ENCODE data around the gene TMEM131L.

Gene TMEM131L

GRCh38 chr4:153651116-153651515 lies 185.0 kb downstream of the TMEM131L start:
- H2AFZ ChIP-seq (ENCODE audit: low read length): no peak overlapping the region
- no peaks in the 10 kb centered on the region for H3K79me2 ChIP-seq (ENCODE audit: insufficient read depth, low read length)
- H3K4me3 ChIP-seq (ENCODE audit: low read depth, low read length, poor library complexity, severe bottlenecking): no peak overlapping the region
- no peaks in the 10 kb centered on the region for H3K36me3 ChIP-seq (ENCODE audit: insufficient read depth, low read length)
- no peak for TF ChIP-seq EZH2 (IDR thresholded peaks at IDR 0.05; ENCODE audit: borderline replicate concordance, low read length)
- TF ChIP-seq CTCF (IDR thresholded peaks at IDR 0.05; ENCODE audit: low read length): no peak
- H4K20me1 ChIP-seq (ENCODE audit: insufficient read depth, low read length): no peaks in the 10 kb centered on the region
- no peaks in the 10 kb centered on the region for H3K9me2 ChIP-seq (ENCODE audit: low read depth, low read length)
- no peaks in the 10 kb centered on the region for H3K27me3 ChIP-seq (ENCODE audit: insufficient read depth, low read length)
- no peak overlapping the region for H3K4me2 ChIP-seq (ENCODE audit: low read length)
- H3K27ac ChIP-seq (ENCODE audit: low read depth, low read length, poor library complexity, severe bottlenecking): no peak overlapping the region
- peaks cover 11% of the 10 kb centered on the region for H3K4me1 ChIP-seq (ENCODE audit: insufficient read depth, low read length, severe bottlenecking)
- H3F3A ChIP-seq (ENCODE audit: insufficient read depth, low read length): no peaks in the 10 kb centered on the region
- no peak overlapping the region for H3K9ac ChIP-seq (ENCODE audit: low read length)
- H3K9me3 ChIP-seq (ENCODE audit: low read length): no peaks in the 10 kb centered on the region

DNA sequence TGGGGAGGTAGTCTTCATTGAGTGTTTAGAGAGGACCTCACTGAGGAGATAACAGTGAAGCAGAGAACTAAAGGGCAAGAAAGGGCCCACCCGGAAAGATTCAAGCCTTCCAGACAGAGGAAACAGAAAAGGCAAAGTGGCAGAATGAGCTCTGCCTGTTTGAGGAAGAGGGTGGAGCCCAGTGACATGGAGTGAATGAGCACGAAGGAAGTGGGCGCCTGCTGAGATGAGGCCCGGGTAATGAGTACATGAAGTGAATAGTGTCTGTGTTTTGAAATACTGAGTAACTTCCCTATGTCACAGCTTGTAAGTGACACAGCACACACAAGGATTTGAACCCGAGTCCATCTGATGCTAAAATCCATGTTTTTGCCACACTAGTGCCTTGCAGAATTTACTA lies 185.4 kb downstream of the TMEM131L start:
- H3K4me1 ChIP-seq (ENCODE audit: insufficient read depth, low read length, severe bottlenecking): peaks cover 11% of the 10 kb centered on the region
- no peak overlapping the region for H3K27ac ChIP-seq (ENCODE audit: low read depth, low read length, poor library complexity, severe bottlenecking)
- no peak for TF ChIP-seq CTCF (IDR thresholded peaks at IDR 0.05; ENCODE audit: low read length)
- no peak for TF ChIP-seq EZH2 (IDR thresholded peaks at IDR 0.05; ENCODE audit: borderline replicate concordance, low read length)
- no peaks in the 10 kb centered on the region for H4K20me1 ChIP-seq (ENCODE audit: insufficient read depth, low read length)
- H3K79me2 ChIP-seq (ENCODE audit: insufficient read depth, low read length): no peaks in the 10 kb centered on the region
- H3K36me3 ChIP-seq (ENCODE audit: insufficient read depth, low read length): no peaks in the 10 kb centered on the region
- no peak overlapping the region for H2AFZ ChIP-seq (ENCODE audit: low read length)
- no peak overlapping the region for H3K9ac ChIP-seq (ENCODE audit: low read length)
- no peaks in the 10 kb centered on the region for H3K27me3 ChIP-seq (ENCODE audit: insufficient read depth, low read length)
- no peak overlapping the region; the same call in 1 of the 2 replicates for H3K4me2 ChIP-seq (ENCODE audit: low read length)
- H3K9me3 ChIP-seq (ENCODE audit: low read length): no peaks in the 10 kb centered on the region
- no peaks in the 10 kb centered on the region for H3K9me2 ChIP-seq (ENCODE audit: low read depth, low read length)
- no peak overlapping the region for H3K4me3 ChIP-seq (ENCODE audit: low read depth, low read length, poor library complexity, severe bottlenecking)
- no peaks in the 10 kb centered on the region for H3F3A ChIP-seq (ENCODE audit: insufficient read depth, low read length)

GRCh38 chr4:153652051-153652784 lies 186.1 kb downstream of the TMEM131L start:
- TF ChIP-seq EZH2 (IDR thresholded peaks at IDR 0.05; ENCODE audit: borderline replicate concordance, low read length): no peak
- Histone ChIP-seq H3K27me3 (ENCODE audit: insufficient read depth, low read length) (no peaks in the 10 kb centered on the region), H3K9ac (ENCODE audit: low read length) (no peak overlapping the region), H3K27ac (ENCODE audit: low read depth, low read length, poor library complexity, severe bottlenecking) (no peak overlapping the region), H3K9me2 (ENCODE audit: low read depth, low read length) (no peaks in the 10 kb centered on the region), H3K79me2 (ENCODE audit: insufficient read depth, low read length) (no peaks in the 10 kb centered on the region), H4K20me1 (ENCODE audit: insufficient read depth, low read length) (no peaks in the 10 kb centered on the region), H3F3A (ENCODE audit: insufficient read depth, low read length) (no peaks in the 10 kb centered on the region), H3K9me3 (ENCODE audit: low read length) (no peaks in the 10 kb centered on the region), H3K4me1 (ENCODE audit: insufficient read depth, low read length, severe bottlenecking) (peaks cover 11% of the 10 kb centered on the region), H3K4me3 (ENCODE audit: low read depth, low read length, poor library complexity, severe bottlenecking) (no peak overlapping the region), H3K36me3 (ENCODE audit: insufficient read depth, low read length) (no peaks in the 10 kb centered on the region), H2AFZ (ENCODE audit: low read length) (no peak overlapping the region), H3K4me2 (ENCODE audit: low read length) (no peak overlapping the region; the same call in 1 of the 2 replicates)

Data from OCI-LY1 (cell line).